Astrocyte of the cerebellum (primary cell): ENCODE data around the gene GLTP.
A peak's percentile ranks its signal among the peaks of the same experiment; 100 is the strongest.

Experiments used
- DNase-seq: peaks from one replicate; pipeline ENCODE4 v3.0.0-alpha.2; 2011; ENCODE audit warnings: low read depth
- H3K4me3 ChIP-seq: 2 replicates; pipeline ENCODE4 v1.5.1; 2011; ENCODE audit warnings: mild to moderate bottlenecking, low read depth, low read length, moderate library complexity
- in situ Hi-C: cut with HindIII; loops from 2 replicates; pipeline ENCODE4 v1.10.0; 2017; ENCODE audit warnings: low sequenced_read_pairs
- TF ChIP-seq, protein P1 (sequence below): IDR thresholded peaks from 2 replicates; pipeline ENCODE4 v1.5.1; 2012; ENCODE audit warnings: low read length, low read depth, moderate library complexity, mild to moderate bottlenecking; ENCODE audit errors: missing control alignments

Gene GLTP

GRCh38 chr12:109839444-109839843 is 40.9 kb downstream of the GLTP start:
- in situ Hi-C loops, result no loop called here
- DNase-seq, result no peak
- TF ChIP-seq, protein P1, sequence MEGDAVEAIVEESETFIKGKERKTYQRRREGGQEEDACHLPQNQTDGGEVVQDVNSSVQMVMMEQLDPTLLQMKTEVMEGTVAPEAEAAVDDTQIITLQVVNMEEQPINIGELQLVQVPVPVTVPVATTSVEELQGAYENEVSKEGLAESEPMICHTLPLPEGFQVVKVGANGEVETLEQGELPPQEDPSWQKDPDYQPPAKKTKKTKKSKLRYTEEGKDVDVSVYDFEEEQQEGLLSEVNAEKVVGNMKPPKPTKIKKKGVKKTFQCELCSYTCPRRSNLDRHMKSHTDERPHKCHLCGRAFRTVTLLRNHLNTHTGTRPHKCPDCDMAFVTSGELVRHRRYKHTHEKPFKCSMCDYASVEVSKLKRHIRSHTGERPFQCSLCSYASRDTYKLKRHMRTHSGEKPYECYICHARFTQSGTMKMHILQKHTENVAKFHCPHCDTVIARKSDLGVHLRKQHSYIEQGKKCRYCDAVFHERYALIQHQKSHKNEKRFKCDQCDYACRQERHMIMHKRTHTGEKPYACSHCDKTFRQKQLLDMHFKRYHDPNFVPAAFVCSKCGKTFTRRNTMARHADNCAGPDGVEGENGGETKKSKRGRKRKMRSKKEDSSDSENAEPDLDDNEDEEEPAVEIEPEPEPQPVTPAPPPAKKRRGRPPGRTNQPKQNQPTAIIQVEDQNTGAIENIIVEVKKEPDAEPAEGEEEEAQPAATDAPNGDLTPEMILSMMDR, result no peak
- H3K4me3 ChIP-seq, result no peak overlapping the region

GRCh38 chr12:109836916-109837315 is 43.4 kb downstream of the GLTP start:
- H3K4me3 ChIP-seq, result no peak overlapping the region
- in situ Hi-C loops, result no loop called here
- no peak for DNase-seq
- TF ChIP-seq, protein P1, result no peak

DNA sequence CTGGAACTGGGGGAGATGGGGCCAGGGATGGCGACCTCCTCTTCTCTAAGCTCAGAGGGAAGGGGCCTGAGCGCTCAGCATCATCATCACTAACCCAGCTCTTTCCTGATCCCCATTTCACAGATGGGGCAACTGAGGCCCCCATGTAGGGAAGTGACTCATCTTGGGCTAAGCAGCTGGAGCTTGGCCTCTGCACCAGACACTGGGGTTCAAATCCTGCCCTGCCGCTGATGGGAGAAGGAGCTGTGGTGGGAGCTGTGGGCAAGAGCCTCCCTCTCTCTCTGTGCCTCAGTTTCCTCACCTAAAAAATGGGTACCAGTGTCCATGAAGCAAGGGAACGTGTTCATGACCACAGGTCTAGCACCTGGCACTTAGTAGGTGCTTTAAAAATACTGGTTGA is 44.5 kb downstream of the GLTP start:
- DNase-seq, result no peak
- in situ Hi-C loops, result no loop called here
- no peak overlapping the region for H3K4me3 ChIP-seq
- TF ChIP-seq, protein P1, result no peak

DNA sequence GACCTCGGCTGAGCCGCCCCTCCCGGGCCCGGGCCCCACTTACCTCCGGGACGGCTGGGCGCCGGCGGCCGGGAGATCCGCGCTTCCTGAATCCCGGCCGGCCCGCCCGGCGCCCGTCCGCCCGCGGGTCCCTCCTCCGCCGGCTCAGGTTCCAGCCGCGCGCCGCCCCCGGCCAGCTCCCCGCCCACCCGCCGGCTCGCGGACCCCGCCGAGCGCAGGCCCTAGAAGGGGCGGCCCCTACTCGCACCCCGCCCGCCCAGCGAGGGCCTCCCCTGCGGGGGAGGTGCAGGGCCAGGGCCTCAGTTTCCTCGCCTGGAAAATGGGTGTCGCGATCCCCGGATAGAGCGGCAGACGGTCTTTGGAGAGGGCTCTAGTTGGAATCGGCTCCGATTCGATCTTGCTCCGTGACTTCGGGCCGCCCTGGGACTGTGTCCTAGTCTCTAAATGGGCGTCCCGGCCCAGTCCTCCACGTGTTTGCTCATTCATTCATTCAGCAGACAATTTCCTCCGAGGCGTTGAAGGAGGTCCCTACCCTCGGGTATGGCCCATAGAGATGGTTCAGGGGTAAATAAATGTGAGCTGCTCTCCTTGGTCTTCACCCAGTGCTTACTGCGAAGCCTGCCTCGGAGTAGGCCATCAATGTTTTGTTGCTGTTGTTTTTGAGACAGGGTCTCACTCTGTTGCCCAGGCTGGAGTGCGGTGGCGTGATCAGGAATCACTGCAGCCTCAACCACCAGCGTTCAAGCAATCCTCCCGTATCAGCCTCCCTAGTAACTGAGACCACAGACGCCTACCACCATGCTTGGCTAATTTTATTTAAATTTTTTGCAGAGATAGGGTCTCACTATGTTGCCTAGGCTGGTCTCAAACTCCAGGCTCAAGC is 46.8 kb downstream of the GLTP start, which contains the start of gene TRPV4:
Gene TRPV4, minus strand, starts transcription at position 92 of the 883 bp plus-strand sequence. CDS start 18,602 bp downstream, outside the sequence.
- peak within 1 kb of the TSS; percentile 55 for H3K4me3 ChIP-seq
- in situ Hi-C loops, result no loop called here
- DNase-seq, result no peak
- TF ChIP-seq, protein P1, result no peak

DNA sequence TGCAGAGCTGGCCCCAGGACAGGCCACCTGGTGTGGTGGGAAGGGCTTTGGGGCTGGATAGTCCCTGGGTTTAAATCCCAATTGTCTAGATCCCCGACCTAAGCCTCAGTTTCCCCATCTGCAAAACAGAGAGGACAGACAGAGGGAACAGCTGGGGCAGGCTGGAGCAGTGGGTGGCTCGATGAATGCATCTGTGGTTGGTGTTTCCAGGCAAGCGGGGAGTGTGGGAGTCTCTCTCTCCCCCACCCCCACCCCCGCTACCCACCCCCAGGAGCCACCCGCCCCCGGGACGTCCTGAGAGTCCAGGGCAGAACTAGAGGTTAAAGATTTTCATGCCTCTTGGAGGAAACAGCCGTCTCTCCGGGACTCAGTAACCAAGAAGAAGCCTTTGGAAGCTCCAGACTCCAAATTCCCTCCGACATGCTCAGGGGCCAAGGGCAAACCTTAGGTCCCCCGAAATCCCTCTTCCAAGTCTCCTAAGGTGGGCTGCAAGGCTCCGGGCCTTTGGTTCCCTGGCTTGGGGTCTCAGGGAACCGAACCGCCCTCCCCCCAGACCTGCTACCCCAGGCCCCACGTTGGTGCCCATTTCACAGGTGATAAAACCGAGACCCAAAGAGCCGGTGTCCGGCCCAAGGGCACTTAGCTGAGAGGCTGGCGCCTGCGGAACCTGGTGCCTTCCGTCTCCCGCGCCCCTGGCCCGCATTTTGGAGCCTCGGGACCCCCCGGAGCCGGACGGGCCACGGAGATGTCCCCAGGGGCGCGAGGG is 47.6 kb downstream of the GLTP start:
- no peak for DNase-seq
- H3K4me3 ChIP-seq, result peak overlapping the region; percentile 55
- TF ChIP-seq, protein P1, result no peak
- in situ Hi-C loops, result no loop called here

DNA sequence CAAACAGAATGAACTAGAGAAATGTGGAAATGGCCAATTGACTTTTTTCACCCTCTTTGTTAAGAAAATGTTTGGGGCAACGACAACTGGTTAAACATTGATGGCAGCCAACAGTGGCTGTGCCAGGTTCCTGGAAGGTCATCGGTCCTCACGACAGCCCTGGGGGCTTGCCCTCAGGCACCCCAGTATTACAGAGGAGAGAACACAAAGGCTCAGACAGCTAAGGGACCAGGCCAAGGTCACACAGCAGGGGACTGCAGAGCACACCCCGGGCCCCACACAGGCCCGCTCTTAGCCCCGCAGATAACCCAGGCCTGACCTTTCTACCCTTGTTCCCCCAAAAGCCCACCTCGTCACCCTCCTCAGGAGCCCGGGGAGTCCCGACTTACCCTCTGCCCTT is 48.4 kb downstream of the GLTP start:
- TF ChIP-seq, protein P1, result no peak
- H3K4me3 ChIP-seq, result no peak overlapping the region
- in situ Hi-C loops, result no loop called here
- no peak for DNase-seq
